Endothelial cell of umbilical vein (primary cell): ENCODE measurements around the gene CCL13.

Source experiments
- CTCF ChIP-seq, 2 donors: IDR thresholded peaks; 1 replicate in 1 of 2; 2 replicates in 1 of 2; pipeline ENCODE4 v1.5.1; 2011; ENCODE audit warnings: low read length in 2 of 2, mild to moderate bottlenecking in 2 of 2, moderate library complexity in 2 of 2, control low read depth in 1 of 2, inconsistent platforms in 1 of 2, low read depth in 1 of 2; ENCODE audit not compliant: insufficient read depth in 1 of 2; ENCODE audit errors: extremely low read depth in 1 of 2
- JUN ChIP-seq: IDR thresholded peaks from 2 replicates; pipeline ENCODE4 v1.6.1; 2011; ENCODE audit warnings: borderline replicate concordance, low read depth; ENCODE audit not compliant: insufficient read length, insufficient read depth

DNA sequence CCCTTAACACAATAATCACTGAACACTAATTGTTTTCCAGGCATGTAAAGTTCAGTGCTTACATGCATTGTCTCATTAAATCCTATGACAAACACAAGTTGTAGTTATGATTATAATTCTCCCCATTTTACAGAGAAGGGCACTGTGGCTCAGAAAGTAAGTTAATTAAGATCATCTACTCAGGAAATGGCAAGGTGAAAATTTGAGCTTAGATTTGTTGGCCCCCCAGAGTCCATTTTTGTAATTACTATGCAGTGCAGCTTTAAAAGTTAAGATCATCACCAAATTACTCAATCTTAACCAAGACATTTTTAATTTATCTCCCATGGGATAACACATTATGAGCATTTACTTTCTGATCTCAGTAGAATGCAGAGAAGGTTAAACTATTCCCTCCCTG is 41.0 kb downstream of the CCL13 start:
- TF ChIP-seq CTCF (IDR thresholded peaks at IDR 0.05; ENCODE audit: extremely low read depth in 1 of 2, insufficient read depth in 1 of 2, low read depth in 1 of 2, low read length in 2 of 2): no peak
- TF ChIP-seq JUN: no peak
